Tibial nerve (tissue), 4 donors: ENCODE data around the gene DLGAP4.

ENCODE experiments used
- CTCF ChIP-seq, 5 experiments: fragments of 200-600 bp in 3 of 5; fragments of 450-650 bp in 2 of 5; sonication (generic) in 3 of 5; IDR thresholded peaks; one replicate each; pipeline ENCODE4 v1.5.1; 2016 to 2019; ENCODE audit warnings: antibody characterized with exemption in 5 of 5, mild to moderate bottlenecking in 3 of 5, moderate library complexity in 2 of 5
- EP300 ChIP-seq, 2 donors: sonication (generic); formaldehyde crosslinking; IDR thresholded peaks; one replicate each; pipeline ENCODE4 v1.6.1; 2017; ENCODE audit warnings: antibody characterized with exemption in 2 of 2, mild to moderate bottlenecking in 1 of 2
- POLR2A ChIP-seq, 2 donors: fragments of 450-650 bp; IDR thresholded peaks; one replicate each; pipeline ENCODE4 v1.6.1; 2017; ENCODE audit warnings: antibody characterized with exemption in 2 of 2, mild to moderate bottlenecking in 2 of 2, moderate library complexity in 2 of 2

- no peak for TF ChIP-seq POLR2A (IDR thresholded peaks at IDR 0.05)
- TF ChIP-seq CTCF (IDR thresholded peaks at IDR 0.05): no peak
- no peak for TF ChIP-seq EP300 (IDR thresholded peaks at IDR 0.05)
Observed at GRCh38 chr20:36391955-36392354, 85.8 kb downstream of the DLGAP4 start.
